Measurements from ENCODE around the gene MSRB2. TPM values are rescaled to one million over a fixed set of nuclear protein-coding genes. Genes with fewer than 3 reads are reported as not detected.

Gene MSRB2
- total RNA-seq, 2 experiments from 2014 or later: 7.8 to 9.7 TPM

- peak; percentile 49 for ATAC-seq
These were observed 62.5 kb downstream of the MSRB2 start for GRCh38 chr10:23157691-23158369.

GRCh38 chr10:23158370-23158769, 63.0 kb downstream of the MSRB2 start:
- CTCF ChIA-PET: interaction anchor here (0.7 to 4.0 kb wide), 27 partner anchors 9 to 1164 kb away, joined by 3 to 71 read pairs (median 4); no protein-coding TSS in a partner anchor
- no peaks in the 10 kb centered on the region for H3K36me3 Mint-ChIP-seq (ENCODE audit: low read depth)
- H3K27me3 Mint-ChIP-seq (ENCODE audit: low read depth): peaks cover 9% of the 10 kb centered on the region
- POLR2A ChIA-PET: no interaction called here
- H3K27ac Mint-ChIP-seq: no peak overlapping the region
- no peaks in the 10 kb centered on the region for H3K9me3 Mint-ChIP-seq (ENCODE audit: insufficient read depth)
- peak; percentile 76 for ATAC-seq
- no peak overlapping the region for H3K4me3 Mint-ChIP-seq
- H3K4me1 Mint-ChIP-seq (ENCODE audit: low read depth): peaks cover 9% of the 10 kb centered on the region
- peak; percentile 59 for DNase-seq

More at GRCh38 chr10:23157691-23158369, 62.5 kb downstream of the MSRB2 start:
- Mint-ChIP-seq H3K4me3 (no peak overlapping the region), H3K27me3 (ENCODE audit: low read depth) (peaks cover 9% of the 10 kb centered on the region), H3K9me3 (ENCODE audit: insufficient read depth) (no peaks in the 10 kb centered on the region), H3K27ac (no peak overlapping the region), H3K4me1 (ENCODE audit: low read depth) (peaks cover 9% of the 10 kb centered on the region), H3K36me3 (ENCODE audit: low read depth) (no peaks in the 10 kb centered on the region)
- ChIA-PET POLR2A (no interaction called here), CTCF (interaction anchor here (0.7 to 4.0 kb wide), 27 partner anchors 10 to 1164 kb away, joined by 3 to 71 read pairs (median 4); no protein-coding TSS in a partner anchor)
- peak; percentile 24 for DNase-seq

DNA sequence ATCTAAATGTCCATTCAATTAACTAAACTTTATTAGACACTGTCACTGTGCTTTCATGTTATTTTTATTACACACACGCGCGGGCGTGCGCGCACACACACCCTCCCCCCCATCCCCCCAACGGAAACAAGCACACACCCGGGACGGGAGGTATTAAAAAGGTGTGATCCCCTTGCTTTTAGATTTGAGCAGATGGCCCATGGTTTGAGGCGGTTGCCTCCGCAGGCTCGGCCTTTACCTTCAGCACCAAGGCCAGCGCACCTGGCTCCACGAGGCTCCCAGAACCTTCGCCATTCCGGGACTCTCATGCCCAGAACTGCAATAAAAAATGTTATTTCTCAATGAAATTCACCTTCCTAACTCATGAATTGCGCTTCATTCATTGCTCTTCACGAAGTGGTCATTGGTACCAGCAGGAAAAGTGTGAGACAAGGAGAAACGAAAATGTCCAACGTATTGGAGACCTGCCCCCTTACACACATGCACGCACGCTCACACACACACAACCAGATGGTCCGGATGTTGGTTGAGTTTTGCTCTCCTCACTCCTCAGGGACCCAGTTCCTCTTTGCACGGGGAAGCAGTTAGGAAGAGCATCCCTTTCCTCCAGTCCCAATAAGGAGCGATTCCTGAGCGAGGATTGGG, 76.0 kb downstream of the MSRB2 start:
- no peak overlapping the region for H3K4me3 Mint-ChIP-seq
- CTCF ChIA-PET: interaction anchor here (0.9 kb wide), 1 partner anchor 13 kb away, joined by 3 read pairs; no protein-coding TSS in a partner anchor

More for the DNA sequence above, 76.0 kb downstream of the MSRB2 start:
- DNase-seq (peak; percentile 30), ATAC-seq (no peak)
- Mint-ChIP-seq H3K9me3 (ENCODE audit: insufficient read depth) (no peaks in the 10 kb centered on the region), H3K27ac (no peak overlapping the region), H3K36me3 (ENCODE audit: low read depth) (no peaks in the 10 kb centered on the region), H3K4me1 (ENCODE audit: low read depth) (no peaks in the 10 kb centered on the region), H3K27me3 (ENCODE audit: low read depth) (peaks cover 55% of the 10 kb centered on the region)
- POLR2A ChIA-PET: no interaction called here

Other genes starting within 250 kb of the MSRB2 start
- not detected for gene ARMC3, start 167.5 kb upstream of the MSRB2 start, total RNA-seq
- gene PTF1A, start 96.7 kb downstream of the MSRB2 start, total RNA-seq: not detected
- not detected for gene C10orf67, start 249.2 kb downstream of the MSRB2 start, total RNA-seq